Type B pancreatic cell (in vitro differentiated cells): Measurements from ENCODE around the gene BACE2. TPM values are rescaled to one million over a fixed set of nuclear protein-coding genes. Genes with fewer than 3 reads are reported as not detected.

Source experiments
- DNase-seq: peaks from one replicate; pipeline ENCODE4 v3.0.0; 2021; ENCODE audit warnings: mixed read lengths; ENCODE audit not compliant: unreplicated experiment; ENCODE audit errors: extremely low spot score
- H3K27ac Mint-ChIP-seq: 2 replicates; pipeline ENCODE4 v1.8.0; 2021; ENCODE audit warnings: mild to moderate bottlenecking, mixed read lengths
- H3K27me3 Mint-ChIP-seq: 2 replicates; pipeline ENCODE4 v1.8.0; 2021; ENCODE audit warnings: mixed read lengths
- H3K36me3 Mint-ChIP-seq: 2 replicates; pipeline ENCODE4 v1.8.0; 2021; ENCODE audit warnings: mixed read lengths
- H3K4me1 Mint-ChIP-seq: one replicate; pipeline ENCODE4 v1.8.0; 2021; ENCODE audit warnings: mixed read lengths; ENCODE audit not compliant: unreplicated experiment
- H3K4me3 Mint-ChIP-seq: 2 replicates; pipeline ENCODE4 v1.8.0; 2021; ENCODE audit warnings: mild to moderate bottlenecking, mixed read lengths
- H3K9me3 Mint-ChIP-seq: 2 replicates; pipeline ENCODE4 v1.8.0; 2021; ENCODE audit warnings: mixed read lengths
- total RNA-seq: library from RNA; stranded (reverse); gene quantifications from 2 replicates; pipeline ENCODE4 v1.2.1, GENCODE V29; 2021; ENCODE audit warnings: low replicate concordance
- TF ChIP-seq, protein P1 (sequence below): fragments of 200-600 bp; sonication (generic); conservative IDR thresholded peaks from 2 replicates; pipeline ENCODE4 v1.5.0; 2021; ENCODE audit warnings: antibody characterized with exemption, mild to moderate bottlenecking

The BACE2 gene
- total RNA-seq, 1 donor from 2014 or later = 29.8 TPM

DNA sequence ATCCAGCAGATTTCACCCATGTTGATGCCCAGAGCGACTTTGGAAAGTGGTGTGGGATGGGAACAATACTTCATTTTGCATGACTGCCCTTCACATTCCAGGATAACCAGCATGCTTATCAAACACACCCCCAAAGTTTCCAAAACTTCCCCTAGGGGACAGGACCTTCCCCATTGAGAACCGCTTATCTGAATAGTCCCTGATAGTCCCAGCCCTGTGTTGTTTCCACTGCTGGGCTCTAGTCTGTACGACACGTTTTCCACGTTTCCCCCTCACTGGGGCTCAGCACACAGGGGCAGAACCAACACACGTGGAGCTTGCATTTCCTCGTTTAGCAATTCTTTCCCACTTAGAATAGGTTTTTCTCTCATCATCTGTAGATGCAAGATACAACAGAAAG, 61.0 kb downstream of the BACE2 start:
- Mint-ChIP-seq H3K27me3 (no peaks in the 10 kb centered on the region), H3K9me3 (peaks cover 4% of the 10 kb centered on the region), H3K4me3 (no peak overlapping the region), H3K27ac (no peak overlapping the region), H3K36me3 (peaks cover 30% of the 10 kb centered on the region), H3K4me1 (peaks cover 8% of the 10 kb centered on the region)
- TF ChIP-seq, protein P1, sequence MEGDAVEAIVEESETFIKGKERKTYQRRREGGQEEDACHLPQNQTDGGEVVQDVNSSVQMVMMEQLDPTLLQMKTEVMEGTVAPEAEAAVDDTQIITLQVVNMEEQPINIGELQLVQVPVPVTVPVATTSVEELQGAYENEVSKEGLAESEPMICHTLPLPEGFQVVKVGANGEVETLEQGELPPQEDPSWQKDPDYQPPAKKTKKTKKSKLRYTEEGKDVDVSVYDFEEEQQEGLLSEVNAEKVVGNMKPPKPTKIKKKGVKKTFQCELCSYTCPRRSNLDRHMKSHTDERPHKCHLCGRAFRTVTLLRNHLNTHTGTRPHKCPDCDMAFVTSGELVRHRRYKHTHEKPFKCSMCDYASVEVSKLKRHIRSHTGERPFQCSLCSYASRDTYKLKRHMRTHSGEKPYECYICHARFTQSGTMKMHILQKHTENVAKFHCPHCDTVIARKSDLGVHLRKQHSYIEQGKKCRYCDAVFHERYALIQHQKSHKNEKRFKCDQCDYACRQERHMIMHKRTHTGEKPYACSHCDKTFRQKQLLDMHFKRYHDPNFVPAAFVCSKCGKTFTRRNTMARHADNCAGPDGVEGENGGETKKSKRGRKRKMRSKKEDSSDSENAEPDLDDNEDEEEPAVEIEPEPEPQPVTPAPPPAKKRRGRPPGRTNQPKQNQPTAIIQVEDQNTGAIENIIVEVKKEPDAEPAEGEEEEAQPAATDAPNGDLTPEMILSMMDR = no peak
- no peak for DNase-seq

DNA sequence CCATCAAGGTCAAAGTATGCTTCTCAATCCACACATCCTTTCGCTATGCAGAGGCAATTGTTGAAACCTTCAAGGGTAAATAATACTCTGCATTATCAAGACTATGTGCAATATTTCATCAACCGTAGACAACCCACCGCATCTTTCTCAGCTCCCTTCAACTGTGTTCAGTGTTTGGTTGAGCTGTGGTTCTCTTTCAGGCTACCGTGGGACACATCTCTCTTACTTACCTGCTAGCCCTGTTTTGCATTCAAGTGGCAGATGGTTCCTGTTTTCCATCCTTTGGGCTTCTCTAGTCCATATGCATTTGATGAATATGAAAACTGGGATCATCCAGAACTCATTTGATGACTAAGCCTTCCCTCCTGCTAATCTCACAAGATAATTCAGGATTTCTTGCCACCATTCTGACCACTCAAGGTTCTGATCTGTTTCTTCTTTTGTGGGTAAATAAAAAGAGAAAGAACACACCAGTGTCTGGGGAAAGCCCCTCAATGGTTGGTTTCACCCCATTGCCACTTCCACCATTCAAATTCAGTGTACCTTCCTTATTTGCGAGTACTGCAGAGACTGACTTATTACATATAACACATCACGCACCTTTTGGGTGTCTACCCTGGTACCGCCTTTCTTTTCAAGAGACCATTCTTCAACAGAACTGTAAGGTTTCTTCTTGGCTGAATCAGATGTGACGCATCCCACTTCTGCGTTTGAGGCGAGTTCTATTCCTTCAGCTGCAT, 61.7 kb downstream of the BACE2 start:
- H3K4me3 Mint-ChIP-seq = no peak overlapping the region
- no peak overlapping the region for H3K27ac Mint-ChIP-seq
- peaks cover 4% of the 10 kb centered on the region for H3K9me3 Mint-ChIP-seq
- peaks cover 8% of the 10 kb centered on the region for H3K4me1 Mint-ChIP-seq
- peaks cover 30% of the 10 kb centered on the region for H3K36me3 Mint-ChIP-seq
- DNase-seq = no peak
- H3K27me3 Mint-ChIP-seq = no peaks in the 10 kb centered on the region
- TF ChIP-seq, protein P1 = no peak

DNA sequence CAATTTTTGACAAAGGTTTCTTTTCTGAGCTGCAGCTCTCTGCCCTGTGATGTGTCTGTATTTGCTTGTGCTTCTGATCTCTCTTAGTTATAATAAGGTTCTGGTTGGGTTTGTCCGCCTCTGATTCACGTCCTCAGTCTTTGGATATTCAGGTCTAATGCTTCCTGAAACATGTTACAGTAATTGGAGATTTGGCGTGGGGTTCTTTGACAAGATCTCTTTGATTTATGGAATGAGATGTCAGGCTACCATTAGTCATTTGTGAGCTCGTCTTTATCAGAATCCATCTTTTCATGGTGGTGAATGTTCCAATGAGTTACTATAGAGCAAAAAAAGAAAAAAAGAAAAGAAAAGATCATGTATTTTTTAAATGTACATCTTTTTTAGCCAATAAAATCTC, 62.5 kb downstream of the BACE2 start:
- Mint-ChIP-seq H3K9me3 (peaks cover 4% of the 10 kb centered on the region), H3K27ac (no peak overlapping the region), H3K4me1 (peaks cover 12% of the 10 kb centered on the region), H3K27me3 (no peaks in the 10 kb centered on the region), H3K36me3 (peaks cover 28% of the 10 kb centered on the region), H3K4me3 (no peak overlapping the region)
- no peak for DNase-seq
- TF ChIP-seq, protein P1 = no peak

DNA sequence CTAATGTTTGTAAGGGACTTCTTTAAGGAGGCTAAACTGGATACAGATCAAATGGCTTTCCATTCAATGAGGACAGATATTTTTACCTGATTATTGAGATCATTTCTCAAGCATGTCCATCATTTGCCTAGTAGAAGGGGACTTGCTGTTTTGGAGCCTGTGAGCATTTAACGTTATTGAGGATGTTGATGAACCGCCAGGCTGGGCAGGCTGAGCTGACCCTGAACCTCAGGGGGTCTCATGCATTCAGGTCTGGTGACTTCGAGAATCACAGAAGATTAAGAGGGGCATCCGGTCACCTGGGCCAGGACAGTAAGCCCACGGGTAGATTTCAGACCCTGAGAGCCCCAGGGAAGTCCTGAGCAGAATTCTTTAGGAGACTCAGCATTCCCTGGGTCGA, 63.1 kb downstream of the BACE2 start:
- Mint-ChIP-seq H3K36me3 (peaks cover 24% of the 10 kb centered on the region), H3K27ac (no peak overlapping the region), H3K4me3 (no peak overlapping the region), H3K27me3 (no peaks in the 10 kb centered on the region), H3K4me1 (peaks cover 12% of the 10 kb centered on the region), H3K9me3 (peaks cover 4% of the 10 kb centered on the region)
- TF ChIP-seq, protein P1 = no peak
- no peak for DNase-seq

DNA sequence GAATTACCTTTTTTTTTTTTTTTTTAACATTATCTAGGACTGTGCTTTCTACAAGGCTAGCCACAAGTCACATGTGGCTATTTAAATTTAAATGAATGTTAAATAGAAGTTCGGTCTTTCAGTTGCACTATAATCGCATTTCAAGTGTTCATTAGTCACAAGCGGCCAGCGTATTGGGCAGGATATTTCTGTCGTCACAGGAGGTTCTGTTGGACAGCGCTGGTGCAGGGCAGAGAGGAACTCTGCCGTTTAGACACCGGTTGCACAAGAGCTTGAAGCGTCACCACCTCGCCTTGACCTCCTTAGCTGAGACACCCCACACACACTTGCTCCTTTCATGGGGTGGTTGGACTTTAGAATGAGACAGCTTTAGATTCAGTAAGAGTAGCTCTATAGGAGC, 64.1 kb downstream of the BACE2 start:
- Mint-ChIP-seq H3K27me3 (no peaks in the 10 kb centered on the region), H3K4me3 (no peak overlapping the region), H3K4me1 (peaks cover 12% of the 10 kb centered on the region), H3K36me3 (peaks cover 17% of the 10 kb centered on the region), H3K9me3 (peaks cover 4% of the 10 kb centered on the region), H3K27ac (no peak overlapping the region)
- no peak for DNase-seq
- TF ChIP-seq, protein P1 = no peak
